GM04504 (cell line): ENCODE data around the gene MEF2D.

Experiments used
- DNase-seq: peaks from one replicate; pipeline ENCODE4 v3.0.0-alpha.2; 2012; ENCODE audit warnings: low read depth

Gene MEF2D

DNA sequence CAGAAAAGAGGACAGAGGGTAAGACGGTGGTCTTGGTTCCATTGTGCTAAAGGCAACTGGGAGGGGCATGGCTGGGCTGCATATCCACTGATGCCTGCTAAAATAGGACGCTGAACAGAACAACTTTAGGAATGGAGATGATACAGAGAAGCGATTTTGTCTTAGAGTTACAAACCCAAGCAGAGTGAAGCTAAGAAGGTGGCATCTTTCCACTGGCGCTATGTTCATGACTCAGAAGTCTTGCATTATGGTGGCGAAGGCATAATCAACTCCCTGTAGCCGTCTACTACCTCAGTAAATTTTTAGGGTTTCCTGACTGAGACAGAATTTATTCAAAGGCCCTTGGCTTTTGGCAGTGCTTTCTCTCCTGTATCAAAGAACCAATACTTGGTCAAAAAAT lies 57.3 kb downstream of the MEF2D start:
- no peak for DNase-seq

DNA sequence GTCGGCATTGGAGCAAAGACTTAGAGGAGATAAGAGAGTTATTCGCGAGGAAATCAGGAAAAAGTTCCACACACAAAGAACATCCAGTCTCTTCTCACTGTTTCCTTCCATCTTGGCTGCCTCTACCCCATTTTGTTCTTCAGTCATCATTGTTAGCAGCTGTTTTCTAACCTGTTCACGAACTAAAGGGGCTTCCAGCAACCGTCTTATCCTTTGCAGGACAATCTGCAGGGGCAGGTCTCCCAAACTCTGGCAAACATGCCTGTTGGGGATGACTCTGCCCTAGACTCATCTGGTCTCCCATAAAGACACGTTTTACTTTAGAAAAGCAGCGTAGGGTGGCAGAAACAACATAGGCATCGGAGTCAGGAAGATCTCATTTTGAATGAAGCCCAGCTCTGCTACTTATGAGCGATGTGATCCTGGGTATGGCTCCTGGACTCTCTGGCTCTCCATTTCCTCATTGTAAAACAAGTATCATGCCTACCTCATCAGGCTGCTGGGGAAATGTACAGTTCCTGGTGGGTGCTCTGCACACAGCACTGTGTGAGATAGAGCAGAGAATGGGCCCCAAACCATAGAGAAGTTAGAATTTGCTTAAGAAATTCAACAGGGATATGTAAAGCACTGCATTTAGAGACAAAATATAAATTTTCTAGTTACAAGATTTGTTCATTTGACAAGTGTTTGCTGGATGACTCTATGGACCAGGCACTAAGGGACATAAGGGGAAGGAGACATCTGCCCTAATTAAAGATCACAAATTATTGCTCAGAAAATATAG lies 59.7 kb downstream of the MEF2D start:
- DNase-seq: no peak

DNA sequence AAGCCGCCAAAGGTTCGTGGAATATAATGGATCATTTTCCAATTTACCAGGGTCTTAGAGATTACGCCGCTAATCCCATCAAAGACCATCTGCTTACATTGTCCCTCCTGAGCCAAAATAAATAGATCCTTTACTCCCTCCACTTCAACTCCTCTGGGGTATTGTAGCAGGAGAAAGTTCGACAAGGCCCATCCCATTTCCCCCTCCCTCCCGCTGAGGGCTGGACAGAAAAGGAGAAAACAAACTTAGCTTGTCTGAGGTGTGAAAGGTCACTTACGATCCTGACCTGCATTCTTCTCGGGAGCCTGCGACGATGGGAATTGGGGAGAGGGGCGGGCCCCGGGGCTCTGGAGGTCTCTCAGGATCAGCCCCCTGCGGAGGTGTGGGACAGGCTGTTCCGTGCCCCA lies 60.8 kb downstream of the MEF2D start:
- no peak for DNase-seq

DNA sequence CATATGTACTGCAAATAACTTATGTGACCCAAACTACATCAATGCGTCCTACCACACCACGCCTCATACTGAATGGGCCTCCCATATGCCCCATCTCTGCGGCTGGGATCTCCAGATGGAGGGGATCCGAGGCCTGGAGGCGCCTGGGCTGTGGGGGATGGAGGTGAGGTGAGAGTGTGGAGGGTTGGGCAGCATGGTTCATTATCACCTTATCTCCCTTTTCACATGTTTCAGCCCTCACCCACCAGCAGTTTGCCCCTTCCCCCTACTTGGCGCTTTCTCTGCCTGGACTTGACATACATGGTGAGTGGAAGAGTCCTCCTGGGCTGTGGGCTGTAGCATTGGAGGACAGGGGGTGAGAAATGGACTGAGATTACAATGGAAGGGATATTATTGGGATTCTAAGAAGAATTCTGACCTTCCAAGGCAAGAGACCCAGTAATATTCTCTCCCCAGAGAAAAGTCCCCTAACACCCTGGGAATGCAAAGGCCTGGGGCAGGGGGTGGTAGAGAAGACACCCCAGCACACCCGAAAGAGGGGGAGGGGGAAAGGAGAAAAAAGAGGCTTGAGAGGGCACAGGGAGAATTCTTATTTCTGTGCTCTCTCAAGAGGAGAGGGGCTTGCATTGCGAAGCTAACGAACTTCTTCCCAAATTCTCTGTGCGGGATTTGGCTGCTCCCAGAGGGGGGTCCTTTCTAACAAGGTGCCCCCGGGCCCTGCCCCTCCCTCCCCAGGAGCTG lies 61.4 kb downstream of the MEF2D start:
- DNase-seq: no peak

DNA sequence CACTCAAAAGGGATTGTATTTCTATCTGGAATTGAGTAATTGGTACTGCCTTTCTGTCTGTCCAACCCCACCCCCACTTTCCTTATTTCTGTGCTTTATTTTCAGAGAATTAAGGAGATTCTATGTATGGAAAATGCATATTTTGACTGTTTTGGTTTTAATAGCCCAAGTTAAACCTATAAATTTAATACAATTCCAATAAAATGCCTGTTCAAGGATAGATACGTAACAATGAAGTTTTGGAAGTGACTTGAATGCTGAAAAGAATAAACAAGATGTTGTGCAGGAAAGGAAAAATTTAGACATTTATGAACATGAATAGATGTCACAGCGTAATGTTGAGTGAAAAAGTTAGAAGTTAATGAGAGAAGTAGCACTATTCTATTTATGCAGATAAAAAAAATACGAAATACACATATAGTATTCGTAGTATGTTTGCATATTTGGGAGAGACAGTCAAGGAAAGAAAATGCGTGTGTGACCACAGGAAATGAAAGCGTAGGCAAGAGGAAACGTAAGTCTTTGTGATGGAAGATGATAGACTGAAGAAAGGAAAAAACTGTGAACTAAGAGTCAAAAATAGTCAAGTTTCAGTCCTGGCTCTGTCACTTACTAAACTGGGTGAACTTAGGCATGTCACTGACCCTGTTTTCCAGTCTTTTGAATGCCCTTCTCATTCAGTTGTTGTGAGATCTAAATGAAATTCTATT lies 62.1 kb downstream of the MEF2D start:
- no peak for DNase-seq

DNA sequence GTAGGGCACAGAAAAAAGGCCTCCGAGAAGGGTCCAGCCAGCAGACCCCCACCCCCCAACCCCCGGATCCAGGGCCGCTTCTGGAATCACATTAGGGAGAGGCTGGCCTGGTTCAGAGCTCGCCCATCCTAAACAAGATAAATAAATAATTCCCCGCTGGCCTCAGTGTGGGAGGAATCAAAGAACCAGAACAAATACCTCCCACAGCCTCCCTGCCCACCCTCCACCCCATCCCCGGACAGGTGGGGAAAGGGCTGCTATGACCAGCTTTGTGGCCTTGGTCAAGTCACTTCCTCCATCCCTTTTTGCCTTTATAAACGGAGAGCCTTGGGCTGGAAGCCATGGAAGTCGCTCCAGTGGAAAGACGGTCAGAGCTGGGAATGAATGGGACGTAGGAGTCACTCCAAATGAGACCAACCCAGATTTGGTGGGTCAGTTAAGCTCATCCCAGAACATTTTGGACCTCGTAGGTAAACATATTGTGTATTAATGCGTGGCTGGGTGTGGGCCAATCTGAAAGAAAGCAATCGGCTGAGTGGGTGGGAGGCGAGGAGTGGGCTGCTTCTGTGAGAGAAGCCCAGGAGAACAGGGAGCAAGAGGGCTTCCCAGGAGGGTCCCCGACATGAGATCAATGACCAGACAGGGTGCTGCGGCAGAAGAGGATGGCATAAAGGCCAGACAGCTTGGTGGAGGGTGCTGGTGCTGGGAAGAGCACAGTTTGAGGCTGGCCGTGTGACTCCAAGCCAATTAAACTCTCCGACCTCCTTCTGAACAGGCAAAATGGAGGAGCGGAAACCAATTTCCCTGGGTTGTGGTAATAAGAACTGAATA lies 63.3 kb downstream of the MEF2D start:
- no peak for DNase-seq

DNA sequence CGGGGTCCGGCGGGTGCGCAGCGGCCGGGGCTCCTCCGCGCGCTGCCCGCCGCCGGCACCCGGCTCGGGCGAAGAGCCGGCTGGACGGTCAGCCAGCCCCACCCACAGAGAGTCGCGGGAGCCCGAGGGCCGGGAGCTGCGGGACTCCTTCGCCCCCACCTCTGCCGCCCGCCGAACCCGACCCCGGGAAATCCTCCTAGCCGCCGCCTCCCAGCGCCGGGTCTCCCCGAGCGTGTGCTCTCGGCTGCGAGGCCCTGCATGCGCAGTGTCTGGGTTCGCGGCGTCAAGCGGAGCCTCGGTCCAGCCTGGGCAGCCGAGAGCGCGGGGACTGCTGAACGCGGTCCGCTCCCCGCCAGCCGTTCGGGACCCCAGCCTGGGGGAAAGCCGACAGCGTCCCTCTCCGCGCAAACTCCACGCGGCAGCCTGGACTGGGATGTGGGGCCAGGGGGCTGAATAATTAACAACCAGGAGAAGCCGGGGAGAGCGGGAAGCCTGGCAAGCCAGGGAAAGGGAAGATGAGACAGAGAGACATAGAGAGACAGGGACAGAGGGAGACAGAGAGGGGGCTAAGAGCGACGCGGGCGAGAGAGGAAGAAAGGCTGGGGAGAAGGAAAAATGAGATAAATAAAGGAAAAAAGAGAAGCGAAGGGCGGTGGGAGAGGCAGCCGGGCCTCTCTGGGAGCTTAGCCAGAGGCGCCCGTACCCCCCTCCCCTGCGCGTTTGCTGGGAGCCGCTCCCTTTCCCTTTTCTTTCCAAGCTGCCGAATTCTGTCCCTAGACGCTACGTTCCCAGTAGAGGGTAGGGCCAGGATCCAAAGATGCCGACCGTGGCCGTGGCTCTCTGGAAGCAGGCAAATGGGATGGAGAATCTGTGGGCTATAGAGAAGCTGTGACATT lies 64.2 kb downstream of the MEF2D start:
- no peak for DNase-seq

DNA sequence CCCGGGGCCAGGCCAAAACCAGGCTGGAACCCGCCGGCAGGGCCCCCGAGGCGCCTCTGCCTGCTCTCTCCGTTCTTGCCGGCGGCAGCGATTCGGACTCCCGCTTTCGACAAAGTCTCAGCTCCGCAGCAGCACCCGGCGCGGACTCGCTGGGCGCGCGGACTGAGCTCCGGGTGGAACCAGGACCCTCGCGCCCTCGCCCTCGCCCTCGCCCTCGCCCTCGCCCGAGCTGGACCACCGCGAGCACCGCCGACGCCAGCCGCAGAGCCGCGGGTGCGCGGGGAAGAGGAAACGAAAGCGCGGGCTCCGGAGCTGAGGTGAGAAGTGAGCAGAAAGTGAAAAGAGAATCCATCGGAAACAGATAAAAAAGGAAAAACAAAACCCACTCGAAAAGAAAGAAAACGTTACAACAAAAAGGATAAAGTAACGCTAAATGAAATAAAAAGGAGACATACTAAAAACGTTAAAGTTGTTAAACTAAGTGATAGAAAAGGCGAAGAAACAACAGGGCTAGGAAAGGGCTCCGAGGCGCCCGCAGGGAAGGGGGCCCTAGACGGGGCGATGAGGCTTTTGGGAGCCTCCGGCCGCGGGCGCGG lies 64.9 kb downstream of the MEF2D start:
- DNase-seq: no peak

DNA sequence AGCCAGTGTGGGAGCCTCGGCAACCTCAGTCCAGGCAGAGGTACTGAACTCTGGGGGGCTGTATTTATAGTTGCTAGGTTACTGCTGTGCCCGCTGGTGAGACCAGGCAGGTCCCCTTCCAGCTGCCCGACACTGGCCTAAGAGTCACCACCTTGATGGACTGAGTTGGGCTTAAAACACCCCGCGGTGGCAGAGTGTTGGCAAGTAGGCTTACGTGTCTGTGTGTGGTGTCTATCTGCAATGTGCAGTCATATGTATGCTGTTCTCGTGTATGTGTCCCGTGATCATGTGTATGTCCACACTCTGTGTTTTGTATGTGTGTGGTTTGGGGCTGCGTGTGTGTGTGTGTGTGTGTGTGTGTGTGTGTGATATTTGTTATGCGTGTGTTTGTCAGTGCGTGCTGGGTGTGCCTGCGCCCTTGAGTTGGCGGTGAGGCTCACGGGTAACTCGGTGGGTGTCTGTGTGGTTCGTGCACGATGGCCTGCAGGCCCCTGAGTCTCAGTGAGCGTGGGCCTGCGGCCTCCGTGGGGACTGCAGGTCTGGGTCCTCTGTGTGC lies 65.5 kb downstream of the MEF2D start:
- DNase-seq: no peak

DNA sequence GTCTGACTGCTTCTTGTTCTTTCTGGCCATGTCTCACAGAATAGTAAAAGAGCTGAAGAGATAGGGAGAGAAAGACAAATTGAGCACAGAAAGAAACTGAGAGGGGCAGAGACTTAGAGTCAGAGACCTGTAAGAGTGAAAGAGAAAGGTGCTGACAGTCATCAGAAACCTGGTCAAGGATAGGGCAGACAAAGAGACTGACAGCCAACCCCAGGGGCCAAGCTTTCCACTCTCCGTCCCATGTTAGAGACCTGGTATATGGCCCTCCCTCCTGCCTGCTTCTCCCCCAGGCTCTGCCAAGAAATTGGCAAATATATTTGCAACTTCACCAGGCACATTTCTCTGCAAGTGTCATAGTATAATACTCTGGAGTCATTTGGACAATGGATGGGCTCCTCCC lies 67.0 kb downstream of the MEF2D start:
- no peak for DNase-seq

DNA sequence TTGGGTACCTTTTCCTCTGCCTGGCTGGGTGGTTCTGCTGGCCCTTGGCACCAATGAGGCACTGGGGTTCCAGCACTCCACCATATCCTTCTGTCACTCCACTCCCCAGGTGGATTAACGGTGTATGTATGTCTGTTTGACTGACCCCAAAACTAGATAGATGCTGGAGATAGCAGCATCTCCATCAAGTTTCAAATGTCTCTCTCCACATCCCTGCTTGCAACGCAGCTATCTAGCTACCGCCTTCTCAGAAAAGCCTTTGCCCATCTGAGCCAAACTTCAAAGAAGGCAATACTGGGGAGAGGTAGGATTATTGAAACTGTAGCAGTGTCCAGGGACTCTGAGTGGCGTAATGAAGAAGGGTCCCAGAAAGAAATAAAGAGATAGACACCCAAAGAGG lies 67.5 kb downstream of the MEF2D start:
- DNase-seq: no peak

DNA sequence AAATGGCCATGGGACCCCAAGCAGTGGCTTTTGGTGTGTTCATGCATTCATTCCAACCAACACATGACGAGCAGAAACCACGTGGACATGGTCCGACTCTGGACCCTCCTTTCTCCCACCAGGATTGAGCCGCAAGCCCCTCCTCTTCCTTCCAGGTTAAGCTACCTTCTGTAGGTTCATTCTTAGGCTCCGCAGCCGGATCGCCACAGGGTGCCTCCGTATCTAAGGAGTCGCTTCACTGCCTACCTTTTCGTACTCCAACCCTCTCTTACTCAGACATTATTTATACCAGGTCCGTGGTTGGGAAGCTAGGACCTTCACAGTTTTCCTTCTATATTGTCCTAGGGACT lies 67.9 kb downstream of the MEF2D start:
- no peak for DNase-seq

DNA sequence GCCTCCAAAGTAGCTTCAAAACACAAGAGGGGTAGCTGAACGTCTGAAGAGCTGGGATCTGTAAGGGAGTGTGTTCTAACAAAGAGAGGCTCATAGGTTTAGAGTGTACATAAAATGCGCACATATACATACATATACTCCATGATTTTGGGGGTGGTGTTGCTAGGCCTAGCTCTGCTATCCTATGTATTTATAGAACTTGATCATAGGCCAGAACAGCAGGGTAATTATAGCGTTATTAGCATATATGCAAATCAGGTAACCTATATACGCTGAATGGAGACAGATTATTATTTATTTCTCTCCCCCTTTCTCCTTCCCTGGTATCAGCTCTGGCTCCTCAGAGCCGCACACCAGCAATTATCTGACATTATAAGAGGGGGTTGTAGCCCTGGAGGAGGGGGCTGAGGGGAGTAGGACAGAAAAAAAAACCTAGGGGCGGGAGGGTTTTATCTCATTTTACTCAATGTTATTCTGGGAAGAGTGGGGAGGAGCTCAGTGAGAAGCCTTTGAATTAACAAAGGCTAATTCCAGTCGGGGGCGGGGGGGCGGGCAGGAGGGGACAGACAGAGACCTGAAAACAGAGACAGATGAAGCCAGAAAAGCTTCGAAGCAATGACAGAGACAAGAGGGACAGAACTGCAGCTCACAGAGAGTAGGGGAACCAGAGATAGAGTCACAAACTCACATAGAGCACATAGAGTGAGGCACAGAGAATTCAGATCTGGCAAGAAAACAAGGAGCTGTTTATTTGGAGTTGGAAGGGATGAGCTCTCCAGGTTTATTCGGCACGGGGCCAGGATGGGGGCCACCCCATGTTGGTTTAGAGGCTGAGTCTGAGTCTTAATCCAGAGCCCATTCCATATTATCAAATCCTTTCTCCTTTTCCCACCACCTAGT lies 68.6 kb downstream of the MEF2D start:
- DNase-seq: no peak

DNA sequence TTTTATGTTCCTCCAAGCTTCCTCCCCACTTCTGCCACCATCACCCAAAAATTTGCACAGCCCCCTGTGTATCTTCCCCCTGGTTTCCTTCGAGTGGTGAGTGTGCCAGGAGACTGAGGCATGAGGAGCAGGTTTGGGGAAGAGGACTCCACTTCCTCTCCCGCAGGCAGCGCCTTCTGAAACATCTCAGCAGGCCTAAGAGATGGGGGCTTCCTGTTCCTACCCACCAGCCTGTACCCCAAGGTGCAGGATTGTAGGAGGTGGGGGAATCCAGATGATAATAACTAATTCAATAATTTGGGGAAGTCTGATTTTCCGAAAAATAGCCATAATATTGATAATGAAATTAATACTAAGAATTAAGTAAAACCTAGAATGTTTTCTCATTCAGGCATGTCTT lies 69.2 kb downstream of the MEF2D start:
- DNase-seq: no peak

DNA sequence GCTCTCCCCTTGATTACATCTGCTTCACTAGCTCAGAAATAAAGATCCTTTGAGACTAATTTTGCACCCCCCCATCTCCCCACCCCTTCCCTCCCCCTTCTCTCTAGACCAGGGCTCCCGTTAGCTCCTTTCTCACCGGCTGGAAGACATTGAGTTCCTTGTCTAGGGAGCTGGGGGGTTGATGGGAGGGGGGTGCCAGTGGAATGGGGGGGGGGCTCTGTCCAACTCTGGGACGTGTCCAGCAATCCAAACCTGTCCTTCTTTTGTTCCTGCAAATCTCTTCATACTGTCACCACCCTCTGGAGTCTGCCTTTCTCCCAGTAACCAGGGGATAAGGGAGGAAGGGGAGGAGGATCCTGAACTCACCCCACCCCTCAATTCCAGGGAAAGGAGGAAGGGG lies 69.7 kb downstream of the MEF2D start:
- no peak for DNase-seq

DNA sequence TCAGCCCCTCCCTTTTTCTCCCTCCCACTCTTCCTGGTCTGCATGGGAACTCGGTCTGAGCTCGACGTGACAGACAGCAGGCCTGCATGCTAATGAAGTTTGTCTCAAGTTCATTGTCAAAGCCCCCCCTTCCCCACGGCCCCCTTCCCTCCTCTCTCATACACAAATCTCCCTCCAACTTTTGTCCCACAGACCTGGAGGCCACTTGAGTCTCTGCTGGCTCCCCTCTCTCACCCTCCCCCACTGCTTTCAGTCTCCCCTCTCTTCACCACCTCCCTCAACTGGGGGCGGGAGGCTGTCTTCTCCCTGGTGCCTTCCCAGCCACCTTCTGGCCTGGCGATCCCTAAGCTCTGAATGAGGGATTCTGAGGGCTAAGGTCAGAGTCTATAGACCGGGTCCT lies 70.3 kb downstream of the MEF2D start:
- no peak for DNase-seq

DNA sequence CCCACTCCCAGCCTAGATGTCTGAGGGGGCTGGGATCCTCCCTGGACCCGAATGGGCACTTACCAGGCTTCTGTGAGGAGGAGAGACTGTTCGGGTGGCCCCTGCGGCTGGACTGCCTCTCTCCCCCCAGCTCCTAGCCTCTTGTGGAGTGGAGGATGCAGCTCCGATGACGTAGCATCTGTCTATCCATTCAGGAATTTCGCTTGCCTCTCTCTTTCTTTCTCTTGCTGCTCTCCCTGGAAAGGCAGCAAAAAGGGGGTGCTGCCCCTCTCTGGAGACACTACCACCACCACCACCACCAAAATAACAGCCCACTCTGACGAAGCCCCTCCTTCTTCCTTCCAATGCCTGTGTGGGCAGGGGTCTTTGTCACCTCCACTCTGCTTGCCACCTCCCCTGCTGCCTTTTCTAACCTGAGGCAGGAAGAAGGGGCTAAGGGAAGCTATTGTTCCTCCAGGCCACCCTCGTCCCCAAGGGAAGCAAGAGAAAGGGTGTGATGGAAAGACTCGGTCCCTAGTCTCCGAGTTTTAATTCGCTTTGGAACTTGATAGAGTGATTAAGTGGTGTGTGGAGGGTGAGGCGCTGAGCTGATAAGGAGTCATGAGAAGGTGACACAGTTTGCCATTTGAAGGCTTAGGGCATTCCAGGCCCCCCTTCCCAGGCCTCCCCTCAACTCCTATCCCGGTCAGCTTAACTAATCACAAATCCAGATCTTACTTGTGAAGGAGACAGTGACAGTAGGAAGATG lies 71.1 kb downstream of the MEF2D start:
- no peak for DNase-seq

DNA sequence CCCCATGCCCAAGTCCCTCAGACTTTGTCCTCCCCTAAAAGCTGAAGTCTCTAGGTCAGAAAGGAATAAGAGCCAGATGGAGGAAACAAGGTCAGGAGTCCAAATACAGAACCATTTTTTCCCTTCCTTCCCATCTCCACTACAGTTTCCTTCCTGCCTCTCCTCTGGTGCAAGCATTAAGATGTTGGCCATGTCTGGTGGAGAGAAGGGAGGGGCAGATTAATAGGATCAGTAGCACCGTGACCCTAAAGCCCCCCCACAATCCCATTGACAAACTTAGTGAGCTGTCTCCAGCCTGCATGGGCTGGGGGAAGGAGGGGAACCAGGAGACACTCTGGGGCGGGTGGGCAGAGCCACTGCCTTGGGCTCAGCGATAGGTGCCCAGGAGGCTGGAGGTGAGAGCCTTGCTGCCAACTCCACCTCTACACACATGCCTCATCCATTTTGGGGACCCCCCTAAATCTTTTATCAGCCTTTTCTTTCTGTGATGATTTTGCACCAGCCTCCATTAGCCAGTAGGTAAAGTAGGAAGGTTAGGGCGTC lies 71.8 kb downstream of the MEF2D start:
- DNase-seq: no peak
